OCI-LY3 (cell line): Measurements from ENCODE around the gene APBB2.

Source experiments
- EZH2phosphoT487 ChIP-seq: fragments of 200-600 bp; shearing (Covaris generic); IDR thresholded peaks from 2 replicates; pipeline ENCODE4 v1.6.1; 2018; ENCODE audit warnings: antibody characterized with exemption, mixed run types, low read depth
- TF ChIP-seq, protein P1 (sequence below): fragments of 200-600, 300-600 bp; sonication (generic); IDR thresholded peaks from 2 replicates; pipeline ENCODE4 v1.5.1; 2014; ENCODE audit warnings: antibody characterized with exemption, low read length, low read depth

DNA sequence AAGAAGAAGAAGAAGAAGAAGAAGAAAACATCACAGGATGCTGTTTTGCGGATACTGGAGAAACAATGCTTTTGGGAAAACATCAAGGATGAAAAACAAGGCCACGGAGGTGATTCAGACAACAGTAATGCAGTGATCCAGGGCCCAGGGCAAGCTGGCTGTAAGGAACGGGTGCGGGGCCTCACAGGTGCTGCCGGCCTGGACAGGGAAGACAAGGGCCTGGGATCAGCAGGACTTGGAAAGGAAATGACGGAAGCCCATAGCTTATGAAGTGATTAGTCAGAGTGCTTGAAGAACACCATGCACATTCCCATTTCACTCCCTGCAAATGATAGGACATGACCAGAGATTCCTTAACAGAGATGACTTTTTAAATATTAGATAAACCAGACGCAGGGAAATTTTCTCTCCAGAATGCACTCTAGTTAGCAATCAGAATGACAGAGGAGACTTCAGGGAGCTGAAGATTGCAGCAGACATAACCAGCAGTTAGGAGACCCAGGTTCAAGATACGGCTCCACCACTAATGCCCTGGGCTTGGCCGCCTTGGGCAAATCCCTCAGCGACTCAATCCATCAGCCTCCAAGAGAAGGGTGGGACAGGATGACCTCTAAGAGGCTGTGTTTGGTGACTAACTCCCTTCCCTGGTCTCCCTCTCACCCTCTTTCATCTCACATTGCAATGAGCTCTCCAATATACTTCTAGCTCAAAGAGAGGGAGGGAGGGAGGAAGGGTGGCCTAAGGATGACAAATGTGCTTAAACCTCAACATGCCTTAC lies 54.1 kb downstream of the APBB2 start:
- TF ChIP-seq, protein P1, sequence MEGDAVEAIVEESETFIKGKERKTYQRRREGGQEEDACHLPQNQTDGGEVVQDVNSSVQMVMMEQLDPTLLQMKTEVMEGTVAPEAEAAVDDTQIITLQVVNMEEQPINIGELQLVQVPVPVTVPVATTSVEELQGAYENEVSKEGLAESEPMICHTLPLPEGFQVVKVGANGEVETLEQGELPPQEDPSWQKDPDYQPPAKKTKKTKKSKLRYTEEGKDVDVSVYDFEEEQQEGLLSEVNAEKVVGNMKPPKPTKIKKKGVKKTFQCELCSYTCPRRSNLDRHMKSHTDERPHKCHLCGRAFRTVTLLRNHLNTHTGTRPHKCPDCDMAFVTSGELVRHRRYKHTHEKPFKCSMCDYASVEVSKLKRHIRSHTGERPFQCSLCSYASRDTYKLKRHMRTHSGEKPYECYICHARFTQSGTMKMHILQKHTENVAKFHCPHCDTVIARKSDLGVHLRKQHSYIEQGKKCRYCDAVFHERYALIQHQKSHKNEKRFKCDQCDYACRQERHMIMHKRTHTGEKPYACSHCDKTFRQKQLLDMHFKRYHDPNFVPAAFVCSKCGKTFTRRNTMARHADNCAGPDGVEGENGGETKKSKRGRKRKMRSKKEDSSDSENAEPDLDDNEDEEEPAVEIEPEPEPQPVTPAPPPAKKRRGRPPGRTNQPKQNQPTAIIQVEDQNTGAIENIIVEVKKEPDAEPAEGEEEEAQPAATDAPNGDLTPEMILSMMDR = no peak
- TF ChIP-seq EZH2phosphoT487 = no peak
